Measurements from ENCODE around the gene PTX4.

Gene PTX4

DNA sequence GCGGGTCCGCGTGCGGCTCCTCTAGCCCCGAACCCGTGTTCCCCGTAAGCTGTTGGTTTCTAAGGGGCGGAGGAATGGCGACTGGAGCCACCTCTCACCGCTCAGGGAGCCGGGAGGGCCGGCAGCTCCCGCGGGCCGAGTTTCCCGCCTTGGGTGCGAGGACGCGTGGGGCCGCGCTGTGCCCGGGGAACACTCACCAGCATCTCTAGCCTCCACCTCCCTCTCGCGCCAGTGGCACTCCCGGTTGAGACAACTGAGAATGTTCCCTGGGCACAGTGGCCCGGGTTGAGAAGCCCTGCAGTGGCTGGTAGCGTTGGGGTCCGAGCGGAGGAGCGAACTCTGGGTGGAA lies 5.0 kb upstream of the PTX4 start:
- Histone ChIP-seq H3K27me3 (ENCODE audit: control insufficient read depth in 2 of 2, insufficient read depth in 2 of 2, low read length in 2 of 2) (no peaks in the 10 kb centered on the region), H3K4me3 (ENCODE audit: low read length in 2 of 2) (peak overlapping the region; percentile 76 to 86), H3K9me3 (ENCODE audit: control insufficient read depth in 2 of 2, low read length in 2 of 2) (no peaks in the 10 kb centered on the region), H3K9ac (ENCODE audit: low read depth in 1 of 2, low read length in 2 of 2) (peak overlapping the region; percentile 74 to 81), H3K27ac (ENCODE audit: low read depth in 2 of 2, low read length in 2 of 2) (peak overlapping the region in 1 of 2 donors; percentile 86), H3K36me3 (ENCODE audit: control insufficient read depth in 2 of 2, insufficient read depth in 2 of 2, low read length in 2 of 2) (peaks cover 10 to 19% of the 10 kb centered on the region in 2 donors), H3K4me1 (ENCODE audit: control insufficient read depth in 2 of 2, insufficient read depth in 2 of 2, low read length in 2 of 2) (peaks cover 15% of the 10 kb centered on the region in 2 donors)

DNA sequence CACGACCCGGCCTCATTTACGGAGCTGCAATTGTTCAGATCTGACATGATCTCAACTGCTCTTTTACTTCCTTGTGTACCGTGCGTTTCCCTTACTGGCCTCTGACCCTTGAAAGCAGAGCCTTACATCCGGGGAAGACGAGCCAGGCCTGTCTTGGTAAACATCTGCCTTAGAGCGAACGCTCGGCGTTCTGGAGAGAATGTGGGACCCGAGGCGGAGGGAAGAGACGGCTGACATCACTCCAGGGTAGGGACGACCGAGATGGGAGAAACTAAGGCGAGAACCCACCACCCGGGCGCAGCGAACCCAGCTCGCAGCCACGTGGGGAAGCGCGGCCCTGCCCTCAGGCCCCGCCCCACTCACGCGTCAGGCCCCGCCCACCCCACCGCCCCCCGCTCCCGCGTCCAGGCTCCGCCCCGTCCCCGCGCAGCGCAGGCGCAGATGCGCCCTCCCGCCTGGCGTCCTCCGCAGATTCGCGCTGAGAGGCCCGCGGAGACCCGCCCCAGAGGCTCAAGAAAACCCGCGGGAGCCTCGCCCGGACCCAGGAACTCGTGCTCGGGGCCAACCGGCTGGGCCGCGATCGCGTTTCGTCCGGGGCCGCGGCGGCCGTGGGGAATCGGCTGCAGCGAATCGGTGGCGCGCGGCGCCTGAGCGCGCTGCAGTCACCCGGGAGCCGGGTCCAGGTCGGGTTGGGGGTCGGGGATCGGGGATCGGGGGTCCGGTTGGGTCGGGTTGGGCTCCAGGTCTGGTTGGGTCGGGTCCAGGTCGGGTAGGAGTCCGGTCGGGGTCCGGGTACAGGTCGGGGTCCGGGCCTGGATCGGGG lies 4.4 kb upstream of the PTX4 start, which contains the start of gene TELO2:
TELO2 (plus strand) TSS at position 438 of the 823 bp plus-strand sequence. CDS start 922 bp downstream, outside the sequence.
- Histone ChIP-seq H3K27ac (ENCODE audit: low read depth in 2 of 2, low read length in 2 of 2) (peak within 1 kb of the TSS; percentile 86 to 88), H3K36me3 (ENCODE audit: control insufficient read depth in 2 of 2, insufficient read depth in 2 of 2, low read length in 2 of 2) (peaks cover 10 to 19% of the 10 kb centered on the region in 2 donors)

DNA sequence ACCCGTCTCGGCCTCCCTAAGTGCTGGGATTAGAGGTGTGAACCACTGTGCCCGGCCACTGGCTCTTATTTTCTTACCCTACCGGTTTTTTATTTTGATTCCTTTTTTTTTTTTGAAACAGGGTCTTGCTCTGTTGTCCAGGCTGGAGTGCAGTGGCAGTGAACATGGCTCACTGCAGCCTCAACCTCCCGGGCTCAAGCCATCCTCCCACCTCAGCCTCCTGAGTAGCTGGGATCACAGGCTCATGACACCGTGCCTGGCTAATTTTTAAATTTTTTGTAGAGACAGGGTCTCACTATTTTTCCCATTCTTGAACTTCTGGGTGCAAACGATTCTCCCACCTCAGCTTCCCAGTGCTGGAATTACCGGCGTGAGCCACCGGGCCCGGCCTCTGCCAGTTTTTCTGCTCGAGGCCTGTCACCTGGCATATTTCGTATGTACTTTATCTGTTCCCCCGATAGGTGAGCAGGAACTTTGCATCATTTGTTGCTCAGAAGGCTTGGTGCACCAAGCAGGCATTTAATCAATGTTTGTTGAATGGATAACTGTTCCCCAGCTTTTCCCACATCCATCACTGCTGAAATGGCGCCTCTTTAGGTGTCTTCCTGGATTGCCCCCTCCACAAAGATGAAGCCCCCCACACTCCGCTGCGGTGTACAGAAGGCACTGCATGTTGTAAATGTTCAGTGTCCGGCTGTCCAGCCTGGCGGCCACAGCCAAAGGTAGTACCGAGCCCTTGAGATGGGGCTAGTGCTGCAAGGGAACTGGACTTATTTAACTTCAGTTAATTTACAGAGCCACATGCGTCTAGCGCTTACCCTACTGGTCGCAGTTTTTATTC lies 3.6 kb upstream of the PTX4 start:
- no peaks in the 10 kb centered on the region for H3K27me3 ChIP-seq (ENCODE audit: control insufficient read depth in 2 of 2, insufficient read depth in 2 of 2, low read length in 2 of 2)
- peak overlapping the region; percentile 86 to 88 for H3K27ac ChIP-seq (ENCODE audit: low read depth in 2 of 2, low read length in 2 of 2)
- H3K4me3 ChIP-seq (ENCODE audit: low read length in 2 of 2): peak overlapping the region; percentile 74 to 86
- H3K9ac ChIP-seq (ENCODE audit: low read depth in 1 of 2, low read length in 2 of 2): peak overlapping the region; percentile 79 to 81
- H3K4me1 ChIP-seq (ENCODE audit: control insufficient read depth in 2 of 2, insufficient read depth in 2 of 2, low read length in 2 of 2): peaks cover 15% of the 10 kb centered on the region in 2 donors
- H3K9me3 ChIP-seq (ENCODE audit: control insufficient read depth in 2 of 2, low read length in 2 of 2): no peaks in the 10 kb centered on the region
- peaks cover 10 to 14% of the 10 kb centered on the region in 2 donors for H3K36me3 ChIP-seq (ENCODE audit: control insufficient read depth in 2 of 2, insufficient read depth in 2 of 2, low read length in 2 of 2)

More for the DNA sequence above, 4.4 kb upstream of the PTX4 start, which contains the start of gene TELO2:
- H3K9me3 ChIP-seq (ENCODE audit: control insufficient read depth in 2 of 2, low read length in 2 of 2): no peaks in the 10 kb centered on the region
- H3K4me3 ChIP-seq (ENCODE audit: low read length in 2 of 2): peak within 1 kb of the TSS; percentile 76 to 86
- no peaks in the 10 kb centered on the region for H3K27me3 ChIP-seq (ENCODE audit: control insufficient read depth in 2 of 2, insufficient read depth in 2 of 2, low read length in 2 of 2)
- peaks cover 15% of the 10 kb centered on the region in 2 donors for H3K4me1 ChIP-seq (ENCODE audit: control insufficient read depth in 2 of 2, insufficient read depth in 2 of 2, low read length in 2 of 2)
- H3K9ac ChIP-seq (ENCODE audit: low read depth in 1 of 2, low read length in 2 of 2): peak within 1 kb of the TSS; percentile 79 to 81

DNA sequence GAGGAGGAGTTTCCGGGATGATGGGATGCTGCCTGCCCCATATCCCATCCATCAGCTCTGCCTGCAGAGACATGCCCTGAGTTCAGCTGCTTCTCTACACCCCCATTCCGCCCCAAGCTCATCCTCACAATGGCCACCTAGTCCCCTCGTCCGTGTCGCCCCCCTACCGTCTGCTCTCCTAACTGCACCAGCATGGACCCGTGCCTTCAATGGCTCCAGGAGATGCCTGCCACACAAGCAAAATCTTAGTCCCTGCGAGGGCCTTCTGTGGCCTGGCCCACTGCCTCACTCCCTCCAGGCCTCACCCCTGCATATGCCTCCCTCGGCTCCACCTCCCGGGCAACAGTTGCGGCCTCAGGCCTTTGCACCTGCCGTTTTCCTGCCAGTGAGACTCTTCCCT lies 2.6 kb upstream of the PTX4 start:
- Histone ChIP-seq H3K9ac (ENCODE audit: low read depth in 1 of 2, low read length in 2 of 2) (no peak overlapping the region), H3K4me3 (ENCODE audit: low read length in 2 of 2) (no peak overlapping the region), H3K4me1 (ENCODE audit: control insufficient read depth in 2 of 2, insufficient read depth in 2 of 2, low read length in 2 of 2) (peaks cover 15% of the 10 kb centered on the region in 2 donors), H3K9me3 (ENCODE audit: control insufficient read depth in 2 of 2, low read length in 2 of 2) (no peaks in the 10 kb centered on the region), H3K36me3 (ENCODE audit: control insufficient read depth in 2 of 2, insufficient read depth in 2 of 2, low read length in 2 of 2) (peaks cover 4 to 6% of the 10 kb centered on the region in 2 donors), H3K27me3 (ENCODE audit: control insufficient read depth in 2 of 2, insufficient read depth in 2 of 2, low read length in 2 of 2) (no peaks in the 10 kb centered on the region), H3K27ac (ENCODE audit: low read depth in 2 of 2, low read length in 2 of 2) (no peak overlapping the region)

DNA sequence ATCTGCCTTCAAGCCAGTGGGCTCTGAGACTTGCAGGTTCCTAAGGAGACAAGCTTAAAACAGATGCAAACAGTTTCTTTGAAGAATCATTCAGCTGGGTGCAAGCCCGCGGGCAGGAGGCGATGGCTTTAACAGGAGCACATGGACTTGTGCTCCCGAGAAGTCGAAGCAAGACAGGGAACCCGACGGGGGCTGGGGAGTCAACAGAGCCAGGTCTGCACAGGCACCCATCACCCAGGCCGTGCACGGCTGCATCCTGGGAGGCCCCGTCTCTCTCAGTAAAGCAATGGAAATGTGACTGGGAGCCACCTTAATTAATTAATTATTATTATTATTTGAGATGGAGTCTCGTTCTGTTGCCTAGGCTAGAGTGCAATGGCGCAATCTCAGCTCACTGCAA lies 333 bp upstream of the PTX4 start:
- Histone ChIP-seq H3K27ac (ENCODE audit: low read depth in 2 of 2, low read length in 2 of 2) (no peak overlapping the region), H3K4me1 (ENCODE audit: control insufficient read depth in 2 of 2, insufficient read depth in 2 of 2, low read length in 2 of 2) (peaks cover 7 to 13% of the 10 kb centered on the region in 2 donors), H3K36me3 (ENCODE audit: control insufficient read depth in 2 of 2, insufficient read depth in 2 of 2, low read length in 2 of 2) (no peaks in the 10 kb centered on the region), H3K4me3 (ENCODE audit: low read length in 2 of 2) (no peak overlapping the region), H3K27me3 (ENCODE audit: control insufficient read depth in 2 of 2, insufficient read depth in 2 of 2, low read length in 2 of 2) (no peaks in the 10 kb centered on the region), H3K9me3 (ENCODE audit: control insufficient read depth in 2 of 2, low read length in 2 of 2) (no peaks in the 10 kb centered on the region), H3K9ac (ENCODE audit: low read depth in 1 of 2, low read length in 2 of 2) (no peak overlapping the region)

DNA sequence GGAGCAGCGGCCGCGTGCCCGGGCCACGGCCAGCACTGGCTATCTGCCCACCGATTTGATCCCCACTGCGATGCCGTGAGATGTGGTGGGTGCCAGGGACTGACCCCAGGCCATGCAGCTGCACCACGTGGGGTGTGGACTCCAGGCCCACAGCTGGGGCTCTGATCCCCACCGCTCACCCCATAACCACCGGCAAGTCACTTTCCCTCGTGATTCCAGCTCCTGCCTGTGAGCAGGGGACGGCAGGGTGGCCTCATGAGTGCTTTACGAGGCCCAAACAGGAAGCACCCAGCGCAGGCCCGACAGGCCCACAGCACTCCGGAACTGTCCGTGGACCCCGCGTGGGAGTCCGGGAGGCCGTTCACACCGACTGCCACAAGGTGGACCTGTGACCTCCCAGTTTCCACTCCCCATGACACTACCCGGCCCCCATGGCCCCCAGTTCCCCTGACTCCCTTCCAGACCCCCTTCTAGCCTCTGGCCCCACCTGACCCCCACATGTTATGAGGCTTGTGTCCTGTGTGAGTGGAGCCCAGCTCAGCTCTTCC lies 616 bp downstream of the PTX4 start:
- H3K36me3 ChIP-seq (ENCODE audit: control insufficient read depth in 2 of 2, insufficient read depth in 2 of 2, low read length in 2 of 2): no peaks in the 10 kb centered on the region
- no peak overlapping the region for H3K4me3 ChIP-seq (ENCODE audit: low read length in 2 of 2)
- no peaks in the 10 kb centered on the region for H3K9me3 ChIP-seq (ENCODE audit: control insufficient read depth in 2 of 2, low read length in 2 of 2)
- no peak overlapping the region for H3K9ac ChIP-seq (ENCODE audit: low read depth in 1 of 2, low read length in 2 of 2)
- no peaks in the 10 kb centered on the region for H3K27me3 ChIP-seq (ENCODE audit: control insufficient read depth in 2 of 2, insufficient read depth in 2 of 2, low read length in 2 of 2)
- peaks cover 6 to 9% of the 10 kb centered on the region in 2 donors for H3K4me1 ChIP-seq (ENCODE audit: control insufficient read depth in 2 of 2, insufficient read depth in 2 of 2, low read length in 2 of 2)
- no peak overlapping the region for H3K27ac ChIP-seq (ENCODE audit: low read depth in 2 of 2, low read length in 2 of 2)

DNA sequence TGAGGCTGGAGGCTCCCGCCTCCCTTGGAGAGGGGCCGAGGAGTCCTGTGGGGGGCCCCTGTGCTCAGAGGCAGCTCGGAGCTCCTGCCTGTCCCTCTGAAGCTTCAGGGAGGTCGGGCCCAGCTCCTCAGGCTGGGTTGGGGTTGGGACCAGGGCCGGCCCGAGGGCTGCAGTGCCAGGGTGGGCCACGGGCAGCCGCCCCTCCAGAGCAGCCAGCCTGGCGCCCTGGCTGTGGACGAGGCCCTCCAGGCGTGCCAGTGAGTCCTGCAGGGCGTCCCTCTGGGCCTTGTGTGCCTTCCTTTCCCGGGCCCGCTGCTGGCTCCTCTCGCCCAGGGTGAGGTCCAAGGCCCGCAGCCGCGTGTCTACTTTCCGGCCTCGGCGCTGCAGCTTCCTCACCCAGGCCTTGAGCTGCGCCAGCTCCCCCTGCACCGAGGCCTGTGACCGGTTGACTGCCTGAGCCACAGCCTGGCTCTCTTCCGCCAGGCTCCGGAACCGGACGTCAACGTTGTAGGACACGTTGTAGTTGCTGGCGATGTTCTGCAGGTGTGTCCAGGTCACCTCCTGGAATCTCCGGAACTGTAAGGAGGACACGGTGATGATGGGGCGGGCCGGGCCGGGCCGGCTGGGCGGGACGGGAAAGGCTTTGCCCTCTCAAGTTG lies 1.2 kb downstream of the PTX4 start:
- no peak overlapping the region for H3K27ac ChIP-seq (ENCODE audit: low read depth in 2 of 2, low read length in 2 of 2)
- H3K4me3 ChIP-seq (ENCODE audit: low read length in 2 of 2): no peak overlapping the region
- H3K9ac ChIP-seq (ENCODE audit: low read depth in 1 of 2, low read length in 2 of 2): no peak overlapping the region
- H3K9me3 ChIP-seq (ENCODE audit: control insufficient read depth in 2 of 2, low read length in 2 of 2): no peaks in the 10 kb centered on the region
- peaks cover 3 to 4% of the 10 kb centered on the region in 2 donors for H3K4me1 ChIP-seq (ENCODE audit: control insufficient read depth in 2 of 2, insufficient read depth in 2 of 2, low read length in 2 of 2)
- no peaks in the 10 kb centered on the region for H3K36me3 ChIP-seq (ENCODE audit: control insufficient read depth in 2 of 2, insufficient read depth in 2 of 2, low read length in 2 of 2)
- H3K27me3 ChIP-seq (ENCODE audit: control insufficient read depth in 2 of 2, insufficient read depth in 2 of 2, low read length in 2 of 2): no peaks in the 10 kb centered on the region

DNA sequence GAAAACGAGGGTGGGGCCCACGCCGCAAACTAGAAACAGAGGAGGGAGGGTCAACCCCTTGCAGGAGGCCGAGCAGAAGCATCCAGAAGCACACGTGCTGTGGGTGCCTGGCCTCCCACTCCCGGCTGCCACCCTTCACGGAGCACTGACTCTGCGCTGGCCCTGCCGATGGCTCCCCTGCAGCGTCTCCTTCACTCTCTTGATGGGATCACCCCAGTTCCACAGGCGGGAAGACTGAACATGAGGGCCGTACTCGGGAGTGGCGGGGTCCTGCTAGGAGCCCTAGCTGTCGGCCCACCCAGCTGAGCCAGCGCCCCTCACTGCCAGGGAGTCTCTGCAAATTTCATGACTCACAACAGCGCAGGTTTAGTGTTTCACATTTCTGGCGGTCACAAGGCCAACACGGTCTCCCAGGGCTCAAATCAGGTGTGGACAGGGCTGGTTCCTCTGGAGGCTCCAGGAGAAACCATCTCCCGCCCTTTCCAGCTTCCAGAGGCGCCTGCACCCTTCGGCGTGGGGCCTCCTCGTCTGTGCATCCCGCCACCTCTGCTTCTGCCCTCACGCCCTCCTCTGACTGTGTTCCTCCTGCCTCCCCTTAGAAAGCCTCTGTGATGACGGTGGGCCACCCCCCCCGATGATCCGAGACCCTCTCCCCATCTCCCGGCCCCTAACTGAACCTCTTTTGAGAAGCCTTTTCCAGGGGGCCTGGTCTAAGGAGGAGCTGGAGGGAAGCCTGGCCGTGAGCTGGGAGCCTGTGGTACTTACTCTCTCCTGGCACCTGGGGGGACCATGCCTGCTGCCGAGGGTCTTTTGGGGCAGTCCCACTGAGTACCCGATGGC lies 2.0 kb downstream of the PTX4 start:
- no peak overlapping the region for H3K9ac ChIP-seq (ENCODE audit: low read depth in 1 of 2, low read length in 2 of 2)
- no peaks in the 10 kb centered on the region for H3K27me3 ChIP-seq (ENCODE audit: control insufficient read depth in 2 of 2, insufficient read depth in 2 of 2, low read length in 2 of 2)
- no peaks in the 10 kb centered on the region for H3K9me3 ChIP-seq (ENCODE audit: control insufficient read depth in 2 of 2, low read length in 2 of 2)
- H3K36me3 ChIP-seq (ENCODE audit: control insufficient read depth in 2 of 2, insufficient read depth in 2 of 2, low read length in 2 of 2): no peaks in the 10 kb centered on the region
- no peaks in the 10 kb centered on the region for H3K4me1 ChIP-seq (ENCODE audit: control insufficient read depth in 2 of 2, insufficient read depth in 2 of 2, low read length in 2 of 2)
- H3K27ac ChIP-seq (ENCODE audit: low read depth in 2 of 2, low read length in 2 of 2): no peak overlapping the region
- H3K4me3 ChIP-seq (ENCODE audit: low read length in 2 of 2): no peak overlapping the region

DNA sequence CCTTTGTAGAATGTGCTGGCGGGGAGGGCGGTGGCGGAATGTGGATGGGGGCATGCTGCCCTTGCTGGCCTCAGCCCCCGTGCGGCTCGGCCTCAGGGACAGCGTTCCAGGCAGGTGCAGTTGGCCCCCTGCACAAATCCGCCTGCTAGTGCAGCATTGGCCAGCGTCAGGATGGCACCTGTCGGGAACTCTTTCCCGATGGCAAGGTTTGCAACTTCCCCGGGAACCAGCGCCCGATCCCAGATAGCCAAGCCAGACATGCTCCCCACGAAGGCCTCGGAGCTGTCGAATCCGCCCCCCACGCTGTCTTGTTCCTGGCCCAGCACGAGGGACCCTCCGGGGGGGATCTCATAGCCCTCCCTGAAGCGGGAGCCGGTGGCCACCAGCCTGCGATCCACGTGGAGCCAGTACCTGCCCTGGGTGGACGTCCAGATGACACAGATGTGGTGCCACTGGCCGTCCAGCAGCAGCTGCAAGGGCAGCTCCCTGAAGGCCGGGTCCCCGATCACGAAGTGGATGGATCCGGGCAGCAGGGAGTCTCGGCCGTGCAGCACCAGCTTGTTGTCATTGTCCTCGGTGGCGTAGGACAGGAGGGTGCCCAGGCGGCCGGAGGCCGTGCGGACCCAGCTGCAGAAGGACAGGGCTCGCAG lies 2.8 kb downstream of the PTX4 start:
- Histone ChIP-seq H3K9me3 (ENCODE audit: control insufficient read depth in 2 of 2, low read length in 2 of 2) (no peaks in the 10 kb centered on the region), H3K27ac (ENCODE audit: low read depth in 2 of 2, low read length in 2 of 2) (no peak overlapping the region), H3K4me1 (ENCODE audit: control insufficient read depth in 2 of 2, insufficient read depth in 2 of 2, low read length in 2 of 2) (no peaks in the 10 kb centered on the region), H3K9ac (ENCODE audit: low read depth in 1 of 2, low read length in 2 of 2) (no peak overlapping the region), H3K36me3 (ENCODE audit: control insufficient read depth in 2 of 2, insufficient read depth in 2 of 2, low read length in 2 of 2) (no peaks in the 10 kb centered on the region), H3K27me3 (ENCODE audit: control insufficient read depth in 2 of 2, insufficient read depth in 2 of 2, low read length in 2 of 2) (no peaks in the 10 kb centered on the region), H3K4me3 (ENCODE audit: low read length in 2 of 2) (no peak overlapping the region)
